ENCODE data around the gene PSMA6.
A peak's percentile ranks its signal among the peaks of the same experiment; 100 is the strongest.
"Not testable (repeated sequence)": the region's sequence is repeated elsewhere in the genome, so short reads cannot be mapped to it uniquely, and the experiment has no call there.

Gene PSMA6

DNA sequence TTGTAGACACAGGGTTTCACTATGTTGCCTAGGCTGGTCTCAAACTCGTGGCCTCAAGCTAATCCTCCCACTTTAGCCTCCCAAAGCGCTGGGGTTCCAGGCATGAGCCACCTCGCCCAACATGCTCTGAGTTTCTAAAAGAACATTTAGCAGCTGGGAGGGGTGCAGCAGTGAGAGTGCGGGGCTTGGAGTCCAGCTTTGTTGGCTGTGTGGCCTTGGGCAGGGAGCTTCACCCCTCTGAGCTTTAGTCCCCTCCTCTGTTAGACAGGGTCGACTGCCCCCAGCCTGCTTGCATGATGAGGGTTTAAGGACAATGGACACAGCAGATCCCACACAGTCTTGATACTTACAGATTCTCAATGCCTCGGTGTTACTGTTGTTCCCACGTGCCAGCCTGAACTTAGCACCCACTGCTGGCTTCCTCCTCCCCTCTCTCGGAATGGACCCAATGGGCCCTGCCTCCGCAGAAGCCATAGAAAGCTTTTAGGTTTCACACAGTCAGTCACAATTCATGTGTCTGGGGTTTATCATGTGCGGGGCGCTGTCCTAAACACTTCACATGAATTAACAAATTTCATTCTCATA lies 54.6 kb downstream of the PSMA6 start:
- no peak for DNase-seq

DNA sequence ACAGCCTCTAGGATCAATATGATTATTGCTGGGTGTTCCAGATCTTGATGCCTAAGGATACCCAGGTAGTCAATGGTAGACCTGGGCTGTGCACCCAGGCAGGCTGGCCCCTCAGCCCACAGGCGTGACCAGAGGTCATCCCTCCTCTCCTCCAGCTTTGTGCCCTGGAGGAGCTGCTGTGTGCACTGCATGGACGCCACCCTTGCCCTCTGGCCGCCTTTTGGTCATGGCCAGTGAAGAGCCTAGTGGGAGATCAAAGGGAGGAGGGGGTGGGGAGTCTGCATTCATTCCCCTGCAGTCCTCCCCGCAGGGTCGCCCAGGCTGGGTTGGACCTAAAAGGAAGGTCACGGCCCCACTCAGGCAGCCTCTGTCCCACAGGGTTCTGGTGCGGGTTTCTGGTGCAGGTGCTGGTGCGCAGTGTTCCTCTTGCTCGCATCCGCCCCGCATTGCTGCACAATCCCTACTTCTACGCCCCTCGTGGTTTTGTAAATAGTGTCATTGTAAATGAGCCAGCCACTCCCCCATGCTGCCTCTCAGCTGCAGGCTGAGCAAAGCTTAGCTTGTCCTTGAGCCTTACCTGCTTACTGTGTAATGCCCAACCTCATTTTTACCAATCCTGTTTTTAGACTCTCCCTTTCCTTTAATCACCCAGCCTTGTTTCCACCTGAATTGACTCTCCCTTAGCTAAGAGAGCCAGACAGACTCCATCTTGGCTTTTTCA lies 55.3 kb downstream of the PSMA6 start:
- DNase-seq: no peak

DNA sequence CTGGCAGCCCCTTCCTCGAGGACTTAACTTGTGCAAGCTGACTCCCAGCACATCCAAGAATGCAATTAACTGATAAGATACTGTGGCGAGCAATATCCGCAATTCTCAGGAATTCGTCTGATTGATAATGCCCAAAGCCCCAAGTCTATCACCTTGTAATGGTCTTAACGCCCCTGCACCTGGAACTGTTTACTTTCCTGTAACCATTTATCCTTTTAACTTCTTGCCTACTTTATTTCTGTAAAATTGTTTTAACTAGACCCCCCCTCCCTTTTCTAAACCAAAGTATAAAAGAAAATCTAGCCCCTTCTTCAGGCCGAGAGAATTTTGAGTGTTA lies 55.8 kb downstream of the PSMA6 start:
- DNase-seq: not testable (repeated sequence)

DNA sequence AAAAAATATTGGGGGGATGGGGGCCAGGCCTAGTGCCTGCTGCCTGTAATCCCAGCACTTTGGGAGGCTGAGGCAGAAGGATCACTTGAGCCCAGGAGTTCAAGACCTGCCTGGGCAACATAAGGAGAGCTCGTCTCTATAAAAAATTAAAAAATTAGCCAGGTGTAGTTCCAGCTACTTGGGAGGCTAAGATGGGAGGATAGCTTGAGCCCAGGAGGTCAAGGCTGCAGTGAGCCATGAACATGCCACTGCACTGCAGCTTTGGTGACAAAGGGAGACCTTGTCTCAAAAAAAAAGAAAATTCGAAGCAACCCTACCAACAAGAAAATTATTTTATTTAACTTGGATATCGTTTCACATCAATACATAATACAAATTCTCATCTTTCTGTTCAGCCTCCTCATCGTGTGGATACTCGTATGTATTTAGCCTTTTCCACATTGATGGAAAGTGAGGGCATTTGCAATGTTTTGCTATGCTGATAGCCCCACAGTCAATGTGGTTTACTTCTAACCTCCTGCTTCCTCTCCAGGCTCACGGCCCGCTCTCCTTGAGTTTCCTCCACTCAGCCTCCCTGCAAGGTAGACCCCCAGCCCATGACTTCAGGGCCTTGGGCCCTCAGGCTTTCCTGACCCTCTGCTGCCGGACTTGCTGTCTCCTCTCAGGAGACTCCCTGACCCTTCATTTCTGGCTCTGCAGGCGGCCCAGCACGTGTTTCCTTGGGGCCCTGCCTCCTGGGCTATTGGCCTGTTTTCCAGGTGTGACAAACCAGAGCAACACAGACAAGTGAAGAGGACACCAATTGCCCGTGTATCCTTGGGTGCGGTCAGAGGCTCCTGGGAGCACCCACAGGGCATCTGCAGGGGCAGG lies 57.5 kb downstream of the PSMA6 start:
- no peak for DNase-seq

DNA sequence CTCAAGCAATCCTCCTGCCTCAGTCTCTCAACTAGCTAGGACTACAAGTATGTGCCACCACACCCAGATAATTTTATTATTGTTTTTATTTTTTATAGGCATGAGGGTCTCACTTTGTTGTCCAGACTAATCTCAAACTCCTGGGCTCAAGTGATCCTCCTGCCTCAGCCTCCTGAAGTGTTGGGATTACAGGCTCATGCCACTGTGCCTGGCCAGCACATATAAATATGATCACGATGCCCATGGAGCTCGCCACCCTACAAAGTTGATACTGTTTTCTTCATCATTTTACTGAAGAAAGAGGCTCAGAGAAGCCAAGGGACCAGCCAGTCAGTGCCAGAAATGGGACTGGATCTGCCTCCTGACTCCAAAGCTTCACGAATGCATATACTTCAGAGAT lies 59.3 kb downstream of the PSMA6 start:
- DNase-seq: no peak

DNA sequence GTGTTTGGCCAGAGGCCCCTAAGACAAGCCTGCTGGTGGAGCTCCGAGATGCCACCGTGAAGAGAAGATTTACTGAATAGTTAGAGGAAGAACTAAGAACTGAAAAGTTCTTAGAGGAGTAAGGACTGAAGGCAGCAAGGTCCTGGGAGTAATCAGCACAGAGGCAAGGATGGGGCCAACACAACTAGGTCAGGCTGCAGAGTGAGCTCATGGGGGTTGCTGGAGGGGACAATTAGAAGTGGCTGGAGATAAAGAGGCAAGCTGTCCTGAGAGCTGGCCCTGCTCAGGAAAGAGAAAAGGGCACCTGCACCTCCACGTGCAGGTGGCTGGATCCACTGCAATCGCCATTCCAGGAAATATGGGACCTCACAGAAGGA lies 59.7 kb downstream of the PSMA6 start:
- DNase-seq: no peak

DNA sequence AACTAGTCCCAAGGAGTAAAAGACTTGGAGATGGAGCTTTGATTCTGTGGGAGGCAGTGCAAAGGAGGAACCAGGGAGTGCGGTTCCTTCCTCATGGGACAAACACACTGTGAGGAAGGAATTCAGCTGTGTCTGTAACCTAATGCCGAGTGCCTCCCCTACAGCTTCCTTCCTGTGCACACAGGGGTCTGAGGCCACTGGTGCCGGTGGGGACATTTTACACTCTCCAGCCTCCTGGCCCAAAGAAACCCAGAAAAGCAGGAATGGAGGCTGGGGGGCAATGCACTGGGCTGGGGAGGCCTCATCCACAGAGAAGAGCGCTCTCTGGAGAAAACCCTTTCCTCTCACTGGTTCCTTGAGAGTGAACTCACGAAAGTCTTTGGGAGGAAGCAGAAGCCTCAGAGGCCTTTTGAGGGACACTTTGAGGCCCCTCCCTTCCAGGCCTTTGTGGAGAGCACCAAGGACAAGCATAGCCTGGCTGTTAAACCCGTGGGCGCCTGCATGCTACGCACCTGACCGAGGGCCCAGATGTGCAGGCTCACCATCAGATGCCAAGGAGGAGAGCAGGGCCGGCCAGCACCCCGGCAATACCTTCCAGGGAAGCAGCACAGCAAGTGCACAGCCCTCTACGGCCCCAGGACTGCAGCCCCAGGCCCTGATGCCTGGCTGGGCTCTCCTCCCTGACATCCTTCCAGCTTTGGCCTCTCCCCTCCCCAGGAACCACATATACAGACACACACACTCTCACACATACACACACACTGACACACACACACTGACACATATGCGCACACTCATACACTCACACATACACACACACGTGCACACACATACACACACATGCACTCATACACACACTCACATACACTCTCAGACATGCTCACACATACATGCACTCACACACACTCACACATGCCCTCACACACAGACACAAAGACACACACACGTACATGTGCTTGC lies 60.4 kb downstream of the PSMA6 start:
- DNase-seq: no peak

DNA sequence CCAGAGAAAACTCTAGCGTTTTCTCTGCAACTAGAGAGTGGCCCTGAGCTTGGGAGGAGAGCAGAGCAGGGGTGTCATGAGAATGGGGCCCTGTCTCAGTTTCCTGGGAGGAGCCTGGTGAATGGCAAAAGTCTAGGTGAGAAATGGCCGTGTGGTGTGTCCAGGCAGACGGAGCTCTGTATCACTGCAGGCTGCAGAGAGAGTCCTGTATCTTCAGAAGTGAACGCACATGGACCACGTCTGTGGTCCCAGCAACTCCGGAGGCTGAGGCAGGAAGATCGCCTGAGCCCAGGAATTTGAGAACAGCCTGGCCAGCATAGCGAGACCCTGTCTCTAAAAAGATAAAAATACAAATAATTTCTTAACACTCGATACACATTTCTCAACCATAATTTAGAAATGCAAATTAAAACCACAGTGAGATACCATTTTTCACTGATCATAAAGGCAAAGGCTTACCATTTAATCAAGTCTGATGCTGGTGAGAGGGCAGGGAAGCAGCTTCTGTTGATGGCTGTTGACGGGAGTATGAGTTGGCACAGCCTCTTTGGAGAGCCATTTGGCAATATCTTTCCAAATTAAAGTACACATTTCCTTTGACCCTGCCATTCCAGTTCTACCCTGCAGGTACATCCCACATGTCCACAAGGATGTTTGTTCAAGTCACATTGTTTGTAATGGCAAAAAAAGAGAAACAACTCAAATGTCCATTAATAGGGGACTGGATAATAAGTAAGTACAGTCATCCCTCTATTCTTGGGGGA lies 61.4 kb downstream of the PSMA6 start:
- no peak for DNase-seq

DNA sequence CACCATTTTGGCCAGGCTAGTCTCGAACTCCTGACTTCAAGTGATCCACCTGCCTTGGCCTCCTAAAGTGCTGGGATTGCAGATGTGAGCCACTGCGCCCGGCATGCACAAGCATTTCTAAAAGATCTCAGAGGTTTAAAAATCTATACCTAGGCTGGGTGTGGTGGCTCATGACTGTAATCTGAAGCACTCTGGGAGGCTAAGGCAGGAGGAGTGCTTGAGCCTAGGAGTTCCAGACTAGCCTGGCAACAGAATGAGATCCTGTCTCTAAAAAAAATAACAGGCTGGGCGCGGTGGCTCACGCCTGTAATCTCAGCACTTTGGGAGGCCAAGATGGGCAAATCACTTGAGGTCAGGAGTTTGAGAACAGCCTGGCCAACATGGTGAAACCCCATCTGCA lies 63.1 kb downstream of the PSMA6 start:
- not testable (repeated sequence) for DNase-seq

DNA sequence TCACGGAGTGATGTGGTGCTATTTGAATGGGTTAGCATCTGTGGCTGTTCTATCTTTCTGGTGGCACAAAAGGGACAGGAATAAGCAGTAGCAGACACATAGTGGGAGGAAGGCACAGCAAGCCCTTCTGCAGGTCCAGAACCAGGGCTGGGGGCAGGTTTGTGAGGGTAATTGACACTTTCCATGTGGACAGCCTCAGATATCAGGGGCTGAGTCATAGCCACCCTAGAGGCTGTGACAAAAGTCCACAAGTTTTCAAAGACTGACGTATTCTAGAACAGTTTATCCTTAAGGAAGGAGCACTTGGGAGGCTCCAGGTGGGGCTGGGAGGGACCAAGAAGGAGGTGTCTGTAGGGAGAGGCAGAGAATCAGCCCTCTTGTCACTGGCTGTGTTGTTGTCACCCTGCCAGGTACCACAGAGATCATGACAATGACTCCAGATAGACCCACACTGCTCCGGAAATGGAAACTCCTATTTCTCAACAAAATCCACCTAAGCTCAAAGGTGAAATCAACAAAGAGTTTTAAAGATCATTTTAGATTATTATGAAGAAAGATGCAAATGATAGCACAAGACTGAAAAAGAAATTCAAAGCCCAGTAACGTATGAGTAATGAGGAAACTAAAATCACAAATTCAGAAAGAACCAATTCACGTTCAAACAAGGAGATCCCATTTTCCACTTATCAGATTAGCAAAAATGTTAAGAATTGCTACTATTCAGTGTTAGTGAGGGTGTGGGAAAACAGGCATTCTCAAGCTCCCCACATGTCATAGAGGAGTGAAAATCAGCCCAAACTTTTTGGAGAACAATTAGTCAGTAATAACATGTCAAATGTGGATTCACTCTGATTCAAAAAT lies 64.0 kb downstream of the PSMA6 start:
- peak; percentile 44 for DNase-seq

DNA sequence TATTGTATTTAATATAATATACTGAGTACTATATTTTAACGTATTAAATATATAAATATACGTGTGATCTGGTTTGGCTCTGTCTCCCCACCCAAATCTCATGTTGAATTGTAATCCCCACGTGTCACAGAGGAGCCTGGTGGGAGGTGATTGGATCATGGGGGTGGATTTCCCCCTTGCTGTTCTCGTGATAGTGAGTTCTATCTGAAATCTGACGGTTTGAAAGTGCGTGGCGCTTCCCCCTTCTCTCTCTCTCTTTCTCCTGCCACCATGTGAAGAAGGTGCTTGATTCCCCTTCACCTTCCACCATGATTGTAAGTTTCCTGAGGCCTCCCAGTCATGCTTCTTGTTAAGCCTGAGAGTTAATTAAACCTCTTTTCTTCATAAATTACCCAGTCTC lies 67.5 kb downstream of the PSMA6 start:
- DNase-seq: not testable (repeated sequence)

DNA sequence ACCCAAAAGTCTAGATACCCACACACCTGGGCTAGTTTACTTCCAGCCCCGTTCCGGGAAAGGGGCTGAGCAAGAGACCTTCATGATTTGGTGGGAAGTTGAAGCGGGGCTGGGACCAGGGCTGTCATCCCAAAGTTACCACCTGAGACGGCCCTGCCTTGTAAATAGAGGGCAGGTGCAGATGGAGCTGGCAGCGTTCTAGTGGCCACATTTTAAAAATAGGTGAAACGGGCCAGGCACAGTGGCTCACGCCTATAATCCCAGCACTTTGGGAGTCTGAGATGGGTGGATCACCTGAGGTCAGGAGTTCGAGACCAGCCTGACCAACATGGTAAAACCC lies 68.9 kb downstream of the PSMA6 start:
- DNase-seq: no peak

DNA sequence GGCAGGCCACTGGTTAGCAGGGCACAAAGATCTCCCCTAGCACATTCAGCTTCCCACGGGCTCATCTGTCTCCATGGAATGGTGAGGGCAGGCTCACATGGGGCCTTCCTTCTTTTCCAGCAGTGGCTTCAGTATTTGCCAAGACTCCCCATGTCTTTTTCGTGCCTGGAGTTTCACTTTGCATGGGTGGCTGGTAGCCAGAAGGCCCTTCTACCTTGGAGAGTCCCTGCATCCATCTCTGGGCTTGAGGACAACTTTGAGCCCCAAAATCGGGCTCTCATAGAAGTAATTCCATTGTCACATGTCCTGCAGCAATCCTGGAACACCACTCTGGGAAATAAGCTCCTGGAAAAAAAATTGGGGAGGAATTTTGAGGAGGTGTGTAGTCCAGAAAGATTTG lies 70.3 kb downstream of the PSMA6 start:
- DNase-seq: no peak

DNA sequence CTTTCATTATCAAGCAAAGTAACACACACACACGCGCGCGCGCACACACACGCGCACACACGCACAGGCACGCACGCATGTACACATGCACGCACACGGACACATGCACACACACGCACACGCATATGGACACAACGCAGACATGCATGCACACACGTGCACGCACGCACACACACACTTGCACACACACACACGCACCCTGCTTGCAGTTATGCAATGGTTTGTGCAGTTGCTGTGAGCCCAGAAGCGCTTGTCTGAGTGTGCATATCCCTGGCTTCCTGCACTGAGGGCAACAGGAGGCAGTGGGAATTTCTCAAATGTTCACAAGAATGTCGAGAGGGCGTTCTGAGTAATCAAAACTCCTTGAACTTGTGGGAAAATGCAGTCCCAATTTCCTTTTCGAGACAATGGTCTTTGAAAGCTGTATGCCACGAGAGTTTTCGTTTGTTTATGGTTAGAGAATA lies 70.8 kb downstream of the PSMA6 start:
- DNase-seq: no peak

DNA sequence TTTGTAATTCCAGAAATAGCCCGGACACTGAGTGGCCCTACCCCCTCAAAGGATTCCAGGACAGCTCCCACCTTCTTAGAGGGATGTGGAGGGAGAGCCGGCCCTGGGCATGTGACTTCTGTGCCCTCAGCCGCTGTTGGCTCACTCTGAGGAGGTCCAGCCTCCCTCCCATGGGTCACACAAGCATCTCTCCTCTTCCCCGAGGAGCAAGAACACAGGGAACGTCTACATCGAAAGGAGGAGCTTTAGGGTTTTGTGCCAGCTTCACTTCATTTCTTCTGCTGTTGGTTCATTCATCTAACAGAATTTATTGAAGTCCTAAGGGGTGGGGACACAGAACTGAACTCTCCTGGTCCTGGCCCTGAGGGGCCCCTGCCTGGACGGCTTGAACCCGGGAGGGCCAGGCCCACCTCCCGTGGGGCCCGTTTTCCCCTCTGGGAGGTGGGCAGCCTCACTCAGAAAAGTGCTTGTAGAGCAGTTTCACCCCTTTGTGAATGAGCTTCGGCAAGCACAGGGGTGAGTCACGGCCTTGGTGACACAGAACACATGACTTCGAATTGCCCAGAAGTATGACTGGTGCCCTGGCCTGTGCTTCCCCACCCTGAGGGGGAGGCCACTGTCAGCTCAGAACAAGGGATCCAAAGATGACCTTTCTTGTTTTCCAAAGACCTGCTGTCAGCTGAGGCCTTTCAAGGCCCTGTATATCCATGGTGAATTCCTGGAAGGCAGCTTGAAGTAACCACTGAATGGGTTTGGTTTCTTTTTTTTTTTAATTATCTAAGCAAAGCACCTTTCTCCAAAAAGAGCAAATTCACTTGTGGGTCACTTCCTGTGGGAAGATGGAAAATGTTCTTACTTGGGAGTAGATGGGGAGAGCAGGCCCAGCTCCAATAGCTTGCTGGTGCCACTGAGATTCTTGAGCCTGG lies 73.2 kb downstream of the PSMA6 start:
- peak; percentile 89 for DNase-seq

DNA sequence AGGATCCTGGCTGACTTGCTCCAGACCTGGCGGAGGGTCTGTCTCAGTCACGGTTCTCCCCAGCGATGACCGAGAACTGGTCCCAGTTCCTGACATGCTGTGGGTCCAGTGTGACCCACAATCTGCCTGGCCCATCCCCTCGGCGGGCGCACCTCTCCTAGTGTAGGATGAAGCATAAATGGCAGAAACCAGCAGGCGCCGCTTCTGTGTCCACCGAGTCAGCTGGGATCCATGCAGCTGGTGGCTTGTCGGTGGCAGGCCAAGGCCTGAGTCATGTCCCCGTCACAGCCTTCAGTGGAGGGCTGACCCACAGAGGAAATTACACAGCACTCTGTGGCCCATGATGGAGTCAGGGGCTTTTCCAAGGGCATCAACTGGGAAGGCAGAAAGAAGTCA lies 73.9 kb downstream of the PSMA6 start:
- DNase-seq: peak; percentile 46

DNA sequence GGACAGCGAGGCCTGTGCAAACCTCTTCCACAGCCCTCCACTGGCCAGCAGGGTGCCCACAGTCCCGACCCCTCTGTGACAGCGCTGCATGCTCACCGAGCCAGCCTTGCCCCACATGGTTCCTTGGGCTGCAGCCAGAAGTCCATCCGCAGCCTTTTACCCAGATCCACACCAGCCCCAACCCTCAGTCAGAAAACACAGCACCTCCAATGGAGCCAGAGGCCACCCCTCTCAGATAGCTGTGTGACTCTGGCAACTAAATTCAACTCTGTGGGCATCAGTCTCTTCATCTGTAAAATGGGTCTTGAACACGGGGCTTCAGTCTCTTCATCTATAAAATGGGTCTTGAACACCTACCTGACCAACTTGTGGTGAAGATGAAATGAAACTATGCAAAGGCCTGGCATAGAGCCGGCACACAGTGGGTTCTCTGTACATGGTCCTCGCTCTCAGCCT lies 74.4 kb downstream of the PSMA6 start:
- no peak for DNase-seq

DNA sequence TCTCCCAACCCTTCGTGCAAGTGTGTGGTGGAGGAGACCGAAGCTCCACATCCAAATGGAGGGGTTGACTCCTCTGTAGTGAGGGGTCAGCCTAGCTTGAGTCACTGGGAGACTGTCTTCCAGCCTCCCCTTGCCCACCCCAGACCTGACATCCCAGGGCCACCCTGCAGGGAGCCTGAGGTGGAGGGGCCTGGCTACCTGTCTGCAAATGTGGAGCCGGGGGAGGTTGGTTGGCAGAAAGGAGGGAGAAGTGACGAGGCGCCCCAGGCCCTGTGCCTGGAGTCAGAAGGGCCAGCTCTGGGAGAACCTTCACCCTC lies 74.8 kb downstream of the PSMA6 start:
- no peak for DNase-seq

All from activated CD4-positive, alpha-beta T cell treated with anti-CD3 and anti-CD28 coated beads, Interleukin-10, Interleukin-2, amounts not matched to agents 100 ng/mL and 50 ng/mL, durations not matched to agents 16 hours and 8 hours (primary cell).